ENCODE data around the gene RIPPLY2. TPM values are rescaled to one million over a fixed set of nuclear protein-coding genes. Genes with fewer than 3 reads are reported as not detected.

Gene RIPPLY2
- total and polyA plus RNA-seq, 9 of the 15 experiments (the other 6 are each of a cell fraction or from before 2014, with no cell fraction given), result not detected

- no peak for TF ChIP-seq AFF4 (CRISPR knock-in tag; IDR thresholded peaks at IDR 0.05)
- no peak for TF ChIP-seq CTCFL (IDR thresholded peaks at IDR 0.05; ENCODE audit: borderline replicate concordance, insufficient read depth, low read depth, low read length, poor library complexity, severe bottlenecking)
- TF ChIP-seq, protein P1, sequence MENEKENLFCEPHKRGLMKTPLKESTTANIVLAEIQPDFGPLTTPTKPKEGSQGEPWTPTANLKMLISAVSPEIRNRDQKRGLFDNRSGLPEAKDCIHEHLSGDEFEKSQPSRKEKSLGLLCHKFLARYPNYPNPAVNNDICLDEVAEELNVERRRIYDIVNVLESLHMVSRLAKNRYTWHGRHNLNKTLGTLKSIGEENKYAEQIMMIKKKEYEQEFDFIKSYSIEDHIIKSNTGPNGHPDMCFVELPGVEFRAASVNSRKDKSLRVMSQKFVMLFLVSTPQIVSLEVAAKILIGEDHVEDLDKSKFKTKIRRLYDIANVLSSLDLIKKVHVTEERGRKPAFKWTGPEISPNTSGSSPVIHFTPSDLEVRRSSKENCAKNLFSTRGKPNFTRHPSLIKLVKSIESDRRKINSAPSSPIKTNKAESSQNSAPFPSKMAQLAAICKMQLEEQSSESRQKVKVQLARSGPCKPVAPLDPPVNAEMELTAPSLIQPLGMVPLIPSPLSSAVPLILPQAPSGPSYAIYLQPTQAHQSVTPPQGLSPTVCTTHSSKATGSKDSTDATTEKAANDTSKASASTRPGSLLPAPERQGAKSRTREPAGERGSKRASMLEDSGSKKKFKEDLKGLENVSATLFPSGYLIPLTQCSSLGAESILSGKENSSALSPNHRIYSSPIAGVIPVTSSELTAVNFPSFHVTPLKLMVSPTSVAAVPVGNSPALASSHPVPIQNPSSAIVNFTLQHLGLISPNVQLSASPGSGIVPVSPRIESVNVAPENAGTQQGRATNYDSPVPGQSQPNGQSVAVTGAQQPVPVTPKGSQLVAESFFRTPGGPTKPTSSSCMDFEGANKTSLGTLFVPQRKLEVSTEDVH (IDR thresholded peaks at IDR 0.05; ENCODE audit: low read depth, partially characterized antibody), result peak; percentile 38
- no peak for TF ChIP-seq JUND (IDR thresholded peaks at IDR 0.05; ENCODE audit: borderline replicate concordance, low read depth, low read length)
- no peak for TF ChIP-seq JUND (tag; IDR thresholded peaks at IDR 0.05; ENCODE audit: borderline replicate concordance, low read depth, low read length)
- TF ChIP-seq TCF3 (CRISPR knock-in tag; IDR thresholded peaks at IDR 0.05), result 0 out of 2 replicates have a peak, but pooled peaks have one; percentile 12
- TF ChIP-seq, protein P2, sequence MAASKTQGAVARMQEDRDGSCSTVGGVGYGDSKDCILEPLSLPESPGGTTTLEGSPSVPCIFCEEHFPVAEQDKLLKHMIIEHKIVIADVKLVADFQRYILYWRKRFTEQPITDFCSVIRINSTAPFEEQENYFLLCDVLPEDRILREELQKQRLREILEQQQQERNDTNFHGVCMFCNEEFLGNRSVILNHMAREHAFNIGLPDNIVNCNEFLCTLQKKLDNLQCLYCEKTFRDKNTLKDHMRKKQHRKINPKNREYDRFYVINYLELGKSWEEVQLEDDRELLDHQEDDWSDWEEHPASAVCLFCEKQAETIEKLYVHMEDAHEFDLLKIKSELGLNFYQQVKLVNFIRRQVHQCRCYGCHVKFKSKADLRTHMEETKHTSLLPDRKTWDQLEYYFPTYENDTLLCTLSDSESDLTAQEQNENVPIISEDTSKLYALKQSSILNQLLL (CRISPR knock-in tag; IDR thresholded peaks at IDR 0.05; ENCODE audit: borderline replicate concordance), result no peak
- TF ChIP-seq, protein P3, sequence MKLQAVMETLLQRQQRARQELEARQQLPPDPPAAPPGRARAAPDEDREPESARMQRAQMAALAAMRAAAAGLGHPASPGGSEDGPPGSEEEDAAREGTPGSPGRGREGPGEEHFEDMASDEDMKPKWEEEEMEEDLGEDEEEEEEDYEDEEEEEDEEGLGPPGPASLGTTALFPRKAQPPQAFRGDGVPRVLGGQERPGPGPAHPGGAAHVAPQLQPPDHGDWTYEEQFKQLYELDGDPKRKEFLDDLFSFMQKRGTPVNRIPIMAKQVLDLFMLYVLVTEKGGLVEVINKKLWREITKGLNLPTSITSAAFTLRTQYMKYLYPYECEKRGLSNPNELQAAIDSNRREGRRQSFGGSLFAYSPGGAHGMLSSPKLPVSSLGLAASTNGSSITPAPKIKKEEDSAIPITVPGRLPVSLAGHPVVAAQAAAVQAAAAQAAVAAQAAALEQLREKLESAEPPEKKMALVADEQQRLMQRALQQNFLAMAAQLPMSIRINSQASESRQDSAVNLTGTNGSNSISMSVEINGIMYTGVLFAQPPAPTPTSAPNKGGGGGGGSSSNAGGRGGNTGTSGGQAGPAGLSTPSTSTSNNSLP (IDR thresholded peaks at IDR 0.05; ENCODE audit: borderline replicate concordance, low read depth, low read length), result peak; percentile 95
- TF ChIP-seq ZNF561 (CRISPR knock-in tag; conservative IDR thresholded peaks at IDR 0.05), result no peak
- no peak for TF ChIP-seq RHOXF2B (CRISPR knock-in tag; conservative IDR thresholded peaks at IDR 0.05)
- no peak for TF ChIP-seq FOXJ2 (tag; IDR thresholded peaks at IDR 0.05)
- TF ChIP-seq GATAD2B (IDR thresholded peaks at IDR 0.05; ENCODE audit: borderline replicate concordance), result peak; percentile 71
- TF ChIP-seq, protein P4, sequence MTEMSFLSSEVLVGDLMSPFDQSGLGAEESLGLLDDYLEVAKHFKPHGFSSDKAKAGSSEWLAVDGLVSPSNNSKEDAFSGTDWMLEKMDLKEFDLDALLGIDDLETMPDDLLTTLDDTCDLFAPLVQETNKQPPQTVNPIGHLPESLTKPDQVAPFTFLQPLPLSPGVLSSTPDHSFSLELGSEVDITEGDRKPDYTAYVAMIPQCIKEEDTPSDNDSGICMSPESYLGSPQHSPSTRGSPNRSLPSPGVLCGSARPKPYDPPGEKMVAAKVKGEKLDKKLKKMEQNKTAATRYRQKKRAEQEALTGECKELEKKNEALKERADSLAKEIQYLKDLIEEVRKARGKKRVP (CRISPR knock-in tag; IDR thresholded peaks at IDR 0.05), result no peak
- no peak for TF ChIP-seq HMG20B (CRISPR knock-in tag; IDR thresholded peaks at IDR 0.05)
- TF ChIP-seq MTA2 (IDR thresholded peaks at IDR 0.05; ENCODE audit: low read depth), result no peak
- TF ChIP-seq POLR2A (conservative IDR thresholded peaks at IDR 0.05), result no peak
Measured at GRCh38 chr6:83884523-83884922, 31.4 kb downstream of the RIPPLY2 start (continued).
